H1 (cell line): ENCODE results near the gene ENPP7. TPM values are rescaled to one million over a fixed set of nuclear protein-coding genes. Genes with fewer than 3 reads are reported as not detected.

Experiments
- BACH1 ChIP-seq: IDR thresholded peaks from 2 replicates; pipeline ENCODE4 v1.6.1; 2012; ENCODE audit warnings: low read length, improper control_type of control experiment
- EP300 ChIP-seq, 2 experiments: IDR thresholded peaks; 1 replicate in 1 of 2; 2 replicates in 1 of 2; pipeline ENCODE4 v1.6.1; 2011 to 2012; ENCODE audit warnings: low read depth in 2 of 2, low read length in 2 of 2, mild to moderate bottlenecking in 2 of 2, borderline replicate concordance in 1 of 2, inconsistent platforms in 1 of 2, moderate library complexity in 1 of 2
- GABPA ChIP-seq: IDR thresholded peaks from 2 replicates; pipeline ENCODE4 v1.6.1; 2011; ENCODE audit warnings: mild to moderate bottlenecking, low read length, moderate library complexity, borderline replicate concordance; ENCODE audit not compliant: insufficient read depth
- HDAC2 ChIP-seq, 2 experiments: fragments of 300-600 bp in 1 of 2; sonication (generic) in 1 of 2; IDR thresholded peaks; 2 replicates each; pipeline ENCODE4 v1.6.1; 2011 to 2012; ENCODE audit warnings: low read depth in 2 of 2, low read length in 2 of 2, mild to moderate bottlenecking in 2 of 2, moderate library complexity in 2 of 2, borderline replicate concordance in 1 of 2, inconsistent platforms in 1 of 2
- MAFK ChIP-seq: IDR thresholded peaks from 2 replicates; pipeline ENCODE4 v1.6.1; 2012; ENCODE audit warnings: low read depth, mild to moderate bottlenecking, improper control_type of control experiment, low read length
- polyA plus RNA-seq, 7 experiments: library from polyadenylated mRNA; depleted of rRNA in 3 of 7; stranded (reverse) in 5 of 7; unstranded in 2 of 7; fragments of >200 nt in 5 of 7; fragments of 200-250 nt in 2 of 7; gene quantifications; 1 replicate in 5 of 7; 2 replicates in 1 of 7; 4 replicates in 1 of 7; pipeline versions ENCODE4 v1.2.1 to v1.2.3, GENCODE V29; 2011 to 2013; ENCODE audit warnings: missing spikeins in 2 of 7, mixed read lengths in 2 of 7
- total RNA-seq: library from RNA; stranded (reverse); fragmentation: NEBNext Ultra II Directional; extraction: Animal tissue kit (Norgen Biotek cat#: 25700); gene quantifications from 2 replicates; pipeline ENCODE4 v1.2.1, GENCODE V29; 2021
- TF ChIP-seq, protein P1 (sequence below): IDR thresholded peaks from 2 replicates; pipeline ENCODE4 v1.6.1; 2012; ENCODE audit warnings: low read length, inconsistent platforms

Gene ENPP7
- total and polyA plus RNA-seq, 2 of the 8 experiments (the other 6 are each of a cell fraction or from before 2014, with no cell fraction given), result not detected

DNA sequence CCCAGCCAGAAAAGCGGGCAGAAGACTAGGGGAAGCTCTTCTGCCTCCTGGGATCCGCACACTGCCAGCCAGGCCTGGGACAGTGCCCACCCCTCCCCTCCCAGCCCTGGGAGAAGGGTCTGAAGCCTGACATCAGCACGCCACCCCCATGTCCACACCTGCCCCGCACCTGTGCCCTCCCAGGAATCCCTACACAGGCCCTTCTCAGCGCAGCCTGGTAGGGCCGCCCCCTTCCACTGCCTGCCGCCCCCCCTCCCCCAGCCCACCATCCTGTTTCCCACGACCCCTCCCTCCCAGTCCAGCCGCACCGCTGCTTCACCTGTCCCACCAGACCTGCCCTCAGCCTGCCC, 10.6 kb downstream of the ENPP7 start (continued):
- TF ChIP-seq, protein P1, sequence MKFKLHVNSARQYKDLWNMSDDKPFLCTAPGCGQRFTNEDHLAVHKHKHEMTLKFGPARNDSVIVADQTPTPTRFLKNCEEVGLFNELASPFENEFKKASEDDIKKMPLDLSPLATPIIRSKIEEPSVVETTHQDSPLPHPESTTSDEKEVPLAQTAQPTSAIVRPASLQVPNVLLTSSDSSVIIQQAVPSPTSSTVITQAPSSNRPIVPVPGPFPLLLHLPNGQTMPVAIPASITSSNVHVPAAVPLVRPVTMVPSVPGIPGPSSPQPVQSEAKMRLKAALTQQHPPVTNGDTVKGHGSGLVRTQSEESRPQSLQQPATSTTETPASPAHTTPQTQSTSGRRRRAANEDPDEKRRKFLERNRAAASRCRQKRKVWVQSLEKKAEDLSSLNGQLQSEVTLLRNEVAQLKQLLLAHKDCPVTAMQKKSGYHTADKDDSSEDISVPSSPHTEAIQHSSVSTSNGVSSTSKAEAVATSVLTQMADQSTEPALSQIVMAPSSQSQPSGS, result no peak
- no peak for TF ChIP-seq GABPA
- no peak for TF ChIP-seq HDAC2 (IDR thresholded peaks at IDR 0.05; ENCODE audit: borderline replicate concordance in 1 of 2, low read depth in 2 of 2, low read length in 2 of 2)
- TF ChIP-seq BACH1, result no peak
- no peak for TF ChIP-seq EP300 (IDR thresholded peaks at IDR 0.05; ENCODE audit: borderline replicate concordance in 1 of 2, low read depth in 2 of 2, low read length in 2 of 2)
- TF ChIP-seq MAFK, result no peak
- TF ChIP-seq, all 59 proteins: peak for 0
